Mucosa of descending colon (tissue), 3 donors: ENCODE measurements around the gene MEGF8. TPM values are rescaled to one million over a fixed set of nuclear protein-coding genes. Genes with fewer than 3 reads are reported as not detected.
A peak's percentile ranks its signal among the peaks of the same experiment; 100 is the strongest.

Source experiments
- ATAC-seq: fragments of 200-7000 bp; cut with Tn5 transposase; one replicate; pipeline ENCODE4 v1.9.1; 2020; ENCODE audit warnings: mild to moderate bottlenecking, moderate library complexity
- DNase-seq, 3 donors: peaks; one replicate each; pipeline ENCODE4 v3.0.0-alpha.2; 2020
- H3K36me3 ChIP-seq: fragments of 200-600 bp; one replicate; pipeline ENCODE4 v1.8.0; 2021; ENCODE audit warnings: low read depth, mild to moderate bottlenecking
- H3K4me1 ChIP-seq: fragments of 200-600 bp; one replicate; pipeline ENCODE4 v1.8.0; 2021; ENCODE audit warnings: low read depth, mild to moderate bottlenecking
- H3K4me3 ChIP-seq: fragments of 200-600 bp; one replicate; pipeline ENCODE4 v1.8.0; 2021; ENCODE audit warnings: mild to moderate bottlenecking
- H3K9me3 ChIP-seq: fragments of 200-600 bp; one replicate; pipeline ENCODE4 v1.8.0; 2021; ENCODE audit warnings: mild to moderate bottlenecking
- CTCF ChIP-seq: fragments of 200-600 bp; IDR thresholded peaks from one replicate; pipeline ENCODE4 v1.8.0; 2022; ENCODE audit warnings: antibody characterized with exemption, mild to moderate bottlenecking
- intact Hi-C, 2 donors: fragments of 100-400 bp; cut with DNase I in 1 of 2; cut with micrococcal nuclease in 1 of 2; formaldehyde crosslinking; loops; one replicate each; pipeline versions ENCODE4 v1.11.0 to v1.11.1; 2022; cut with DNase I, micrococcal nuclease
- total RNA-seq, 3 donors: library from RNA; stranded (reverse); fragmentation: NEBNext Ultra II Directional in 2 of 3; extraction: Animal tissue kit (Norgen Biotek cat#: 25700) in 2 of 3; gene quantifications; one replicate each; pipeline versions ENCODE4 v1.2.1 to v1.2.4, GENCODE V29; 2021 to 2023
- donor health status: DM: no; HTN: no; CAD: no; lungs with moderate emphysema.
- donor health status: DM: no; HTN: no; CAD: no.
- donor health status: DM: no; HTN: yes; CAD: no.

MEGF8 gene
- total RNA-seq, 3 donors from 2014 or later: 17.6 to 27.0 (median 23.9) TPM

GRCh38 chr19:42290523-42291434 is 34.7 kb upstream of the MEGF8 start:
- TF ChIP-seq CTCF: peak; percentile 13
- DNase-seq: peak in 2 of 3 donors; percentile 50 to 56
- no peak overlapping the region for H3K4me3 ChIP-seq
- peak; percentile 42 for ATAC-seq
- H3K36me3 ChIP-seq: peaks cover 3% of the 10 kb centered on the region
- no peaks in the 10 kb centered on the region for H3K9me3 ChIP-seq
- peaks cover 11% of the 10 kb centered on the region for H3K4me1 ChIP-seq
- intact Hi-C loops: no loop called here

GRCh38 chr19:42291435-42291810 is 34.0 kb upstream of the MEGF8 start:
- TF ChIP-seq CTCF: no peak
- intact Hi-C loops: no loop called here
- Histone ChIP-seq H3K9me3 (no peaks in the 10 kb centered on the region), H3K4me3 (no peak overlapping the region), H3K4me1 (peaks cover 6% of the 10 kb centered on the region), H3K36me3 (peaks cover 3% of the 10 kb centered on the region)
- DNase-seq: peak in 2 of 3 donors; percentile 63 to 65
- ATAC-seq: peak; percentile 59

GRCh38 chr19:42292042-42292960 is 33.1 kb upstream of the MEGF8 start:
- intact Hi-C loops: no loop called here
- Histone ChIP-seq H3K4me3 (no peak overlapping the region), H3K9me3 (no peaks in the 10 kb centered on the region), H3K36me3 (peaks cover 3% of the 10 kb centered on the region), H3K4me1 (peaks cover 6% of the 10 kb centered on the region)
- TF ChIP-seq CTCF: no peak
- ATAC-seq: peak; percentile 54
- DNase-seq: peak in 1 of 3 donors; percentile 68

GRCh38 chr19:42292963-42293362 is 32.5 kb upstream of the MEGF8 start:
- H3K36me3 ChIP-seq: peaks cover 3% of the 10 kb centered on the region
- no peak for TF ChIP-seq CTCF
- DNase-seq (no peak), ATAC-seq (no peak)
- no peak overlapping the region for H3K4me3 ChIP-seq
- intact Hi-C loops: no loop called here
- H3K4me1 ChIP-seq: peaks cover 6% of the 10 kb centered on the region
- H3K9me3 ChIP-seq: no peaks in the 10 kb centered on the region

- H3K36me3 ChIP-seq: peaks cover 3% of the 10 kb centered on the region
- H3K9me3 ChIP-seq: no peaks in the 10 kb centered on the region
- H3K4me3 ChIP-seq: no peak overlapping the region
- no peak for DNase-seq
- intact Hi-C loops: no loop called here
- TF ChIP-seq CTCF: no peak
- no peak for ATAC-seq
- peaks cover 6% of the 10 kb centered on the region for H3K4me1 ChIP-seq
Observed at GRCh38 chr19:42293540-42293939, 31.9 kb upstream of the MEGF8 start.
